ENCODE measurements around the gene THOP1.

THOP1 gene

GRCh38 chr19:2802826-2803225 is 17.5 kb downstream of the THOP1 start:
- in situ Hi-C loops (cut with MboI; ENCODE audit: low sequenced_read_pairs) = no loop called here

- in situ Hi-C loops (cut with MboI; ENCODE audit: low sequenced_read_pairs) = no loop called here
Observed at GRCh38 chr19:2803486-2804155, 18.3 kb downstream of the THOP1 start.

GRCh38 chr19:2804156-2805004 is 19.1 kb downstream of the THOP1 start:
- in situ Hi-C loops (cut with MboI; ENCODE audit: low sequenced_read_pairs) = no loop called here

GRCh38 chr19:2805261-2805900 is 20.1 kb downstream of the THOP1 start:
- in situ Hi-C loops (cut with MboI; ENCODE audit: low sequenced_read_pairs) = no loop called here

- in situ Hi-C loops (cut with MboI; ENCODE audit: low sequenced_read_pairs) = no loop called here
Observed at GRCh38 chr19:2805991-2806649, 20.8 kb downstream of the THOP1 start.

- in situ Hi-C loops (cut with MboI; ENCODE audit: low sequenced_read_pairs) = no loop called here
Observed at GRCh38 chr19:2806736-2807378, 21.6 kb downstream of the THOP1 start.

GRCh38 chr19:2807379-2808128 is 22.3 kb downstream of the THOP1 start:
- in situ Hi-C loops (cut with MboI; ENCODE audit: low sequenced_read_pairs) = no loop called here

- in situ Hi-C loops (cut with MboI; ENCODE audit: low sequenced_read_pairs) = no loop called here
Observed at GRCh38 chr19:2808129-2808941, 23.0 kb downstream of the THOP1 start.

- in situ Hi-C loops (cut with MboI; ENCODE audit: low sequenced_read_pairs) = no loop called here
Observed at GRCh38 chr19:2809387-2810140, 24.3 kb downstream of the THOP1 start.

GRCh38 chr19:2810141-2811091 is 25.1 kb downstream of the THOP1 start:
- in situ Hi-C loops (cut with MboI; ENCODE audit: low sequenced_read_pairs) = no loop called here

GRCh38 chr19:2811221-2811722 is 26.0 kb downstream of the THOP1 start:
- in situ Hi-C loops (cut with MboI; ENCODE audit: low sequenced_read_pairs) = no loop called here

- in situ Hi-C loops (cut with MboI; ENCODE audit: low sequenced_read_pairs) = no loop called here
Observed at GRCh38 chr19:2811735-2812413, 26.6 kb downstream of the THOP1 start.

GRCh38 chr19:2812414-2813234 is 27.3 kb downstream of the THOP1 start:
- in situ Hi-C loops (cut with MboI; ENCODE audit: low sequenced_read_pairs) = no loop called here

GRCh38 chr19:2813235-2814160 is 28.2 kb downstream of the THOP1 start:
- in situ Hi-C loops (cut with MboI; ENCODE audit: low sequenced_read_pairs) = no loop called here

- in situ Hi-C loops (cut with MboI; ENCODE audit: low sequenced_read_pairs) = no loop called here
Observed at GRCh38 chr19:2814426-2814825, 29.1 kb downstream of the THOP1 start.

All from HL-60/S4 treated with phorbol 12-myristate 13-acetate at 8.2 ng/mL for 4 days and 3 days (cell line).